ENCODE data around the gene OSBPL2. TPM values are rescaled to one million over a fixed set of nuclear protein-coding genes. Genes with fewer than 3 reads are reported as not detected.

Gene OSBPL2
- total RNA-seq, 1 experiment from 2014 or later: 41.4 TPM

DNA sequence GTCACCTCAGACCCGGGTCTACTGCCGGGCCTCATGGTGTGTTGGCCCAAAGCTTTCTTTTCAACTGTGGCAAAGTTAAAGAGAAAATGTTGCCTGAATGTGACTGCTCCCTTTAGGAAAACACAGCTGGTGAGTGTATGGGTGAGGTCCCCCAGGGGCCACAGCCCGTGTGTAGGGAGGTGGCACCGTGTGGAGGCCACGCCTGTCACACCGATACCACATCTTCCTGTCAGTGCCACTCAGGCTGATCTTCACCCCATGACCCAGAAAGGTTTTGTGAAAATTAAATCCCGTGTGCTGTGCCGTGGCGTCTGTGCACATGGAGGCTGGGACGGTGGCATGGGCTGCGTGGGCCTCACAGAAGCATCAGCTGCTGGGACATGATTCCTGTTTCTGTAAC lies 53.8 kb downstream of the OSBPL2 start:
- Histone ChIP-seq H3K9me3 (ENCODE audit: control insufficient read depth, insufficient read depth, low read depth, low read length) (no peaks in the 10 kb centered on the region), H3K27ac (ENCODE audit: low read length) (no peak overlapping the region), H3K4me3 (ENCODE audit: low read depth in 2 of 2, low read length in 2 of 2) (no peak overlapping the region), H3K36me3 (ENCODE audit: control insufficient read depth, insufficient read depth, low read length) (peaks cover 3% of the 10 kb centered on the region; the same call in 1 of the 2 replicates), H3K27me3 (ENCODE audit: control insufficient read depth, insufficient read depth, low read length) (no peaks in the 10 kb centered on the region), H3K4me1 (ENCODE audit: control insufficient read depth, insufficient read depth, low read length) (no peaks in the 10 kb centered on the region)
- BruUV-seq (replicated peaks): no TSS peak
- intact Hi-C loops (cut with micrococcal nuclease; ENCODE audit: unreplicated experiment) (no loop called here), in situ Hi-C loops (cut with HindIII; ENCODE audit: low pct_unique_long_range_greater_than_20kb, low sequenced_read_pairs) (no loop called here)
- CTCF ChIA-PET: no interaction called here
- POLR2A ChIA-PET: interaction anchor here (0.6 kb wide), 1 partner anchor 77 kb away, joined by 3 read pairs; no protein-coding TSS in a partner anchor
- no peak for ATAC-seq
- TF ChIP-seq POLR2AphosphoS5 (IDR thresholded peaks at IDR 0.05; ENCODE audit: low read depth, low read length): no peak
- no peak for TF ChIP-seq SIN3A (IDR thresholded peaks at IDR 0.05; ENCODE audit: borderline replicate concordance, insufficient read depth, low read depth, low read length)
- TF ChIP-seq, protein P1, sequence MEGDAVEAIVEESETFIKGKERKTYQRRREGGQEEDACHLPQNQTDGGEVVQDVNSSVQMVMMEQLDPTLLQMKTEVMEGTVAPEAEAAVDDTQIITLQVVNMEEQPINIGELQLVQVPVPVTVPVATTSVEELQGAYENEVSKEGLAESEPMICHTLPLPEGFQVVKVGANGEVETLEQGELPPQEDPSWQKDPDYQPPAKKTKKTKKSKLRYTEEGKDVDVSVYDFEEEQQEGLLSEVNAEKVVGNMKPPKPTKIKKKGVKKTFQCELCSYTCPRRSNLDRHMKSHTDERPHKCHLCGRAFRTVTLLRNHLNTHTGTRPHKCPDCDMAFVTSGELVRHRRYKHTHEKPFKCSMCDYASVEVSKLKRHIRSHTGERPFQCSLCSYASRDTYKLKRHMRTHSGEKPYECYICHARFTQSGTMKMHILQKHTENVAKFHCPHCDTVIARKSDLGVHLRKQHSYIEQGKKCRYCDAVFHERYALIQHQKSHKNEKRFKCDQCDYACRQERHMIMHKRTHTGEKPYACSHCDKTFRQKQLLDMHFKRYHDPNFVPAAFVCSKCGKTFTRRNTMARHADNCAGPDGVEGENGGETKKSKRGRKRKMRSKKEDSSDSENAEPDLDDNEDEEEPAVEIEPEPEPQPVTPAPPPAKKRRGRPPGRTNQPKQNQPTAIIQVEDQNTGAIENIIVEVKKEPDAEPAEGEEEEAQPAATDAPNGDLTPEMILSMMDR (IDR thresholded peaks at IDR 0.05): no peak
- TF ChIP-seq TCF7L2 (IDR thresholded peaks at IDR 0.05; ENCODE audit: low read depth, low read length): no peak
- TF ChIP-seq, protein P2, sequence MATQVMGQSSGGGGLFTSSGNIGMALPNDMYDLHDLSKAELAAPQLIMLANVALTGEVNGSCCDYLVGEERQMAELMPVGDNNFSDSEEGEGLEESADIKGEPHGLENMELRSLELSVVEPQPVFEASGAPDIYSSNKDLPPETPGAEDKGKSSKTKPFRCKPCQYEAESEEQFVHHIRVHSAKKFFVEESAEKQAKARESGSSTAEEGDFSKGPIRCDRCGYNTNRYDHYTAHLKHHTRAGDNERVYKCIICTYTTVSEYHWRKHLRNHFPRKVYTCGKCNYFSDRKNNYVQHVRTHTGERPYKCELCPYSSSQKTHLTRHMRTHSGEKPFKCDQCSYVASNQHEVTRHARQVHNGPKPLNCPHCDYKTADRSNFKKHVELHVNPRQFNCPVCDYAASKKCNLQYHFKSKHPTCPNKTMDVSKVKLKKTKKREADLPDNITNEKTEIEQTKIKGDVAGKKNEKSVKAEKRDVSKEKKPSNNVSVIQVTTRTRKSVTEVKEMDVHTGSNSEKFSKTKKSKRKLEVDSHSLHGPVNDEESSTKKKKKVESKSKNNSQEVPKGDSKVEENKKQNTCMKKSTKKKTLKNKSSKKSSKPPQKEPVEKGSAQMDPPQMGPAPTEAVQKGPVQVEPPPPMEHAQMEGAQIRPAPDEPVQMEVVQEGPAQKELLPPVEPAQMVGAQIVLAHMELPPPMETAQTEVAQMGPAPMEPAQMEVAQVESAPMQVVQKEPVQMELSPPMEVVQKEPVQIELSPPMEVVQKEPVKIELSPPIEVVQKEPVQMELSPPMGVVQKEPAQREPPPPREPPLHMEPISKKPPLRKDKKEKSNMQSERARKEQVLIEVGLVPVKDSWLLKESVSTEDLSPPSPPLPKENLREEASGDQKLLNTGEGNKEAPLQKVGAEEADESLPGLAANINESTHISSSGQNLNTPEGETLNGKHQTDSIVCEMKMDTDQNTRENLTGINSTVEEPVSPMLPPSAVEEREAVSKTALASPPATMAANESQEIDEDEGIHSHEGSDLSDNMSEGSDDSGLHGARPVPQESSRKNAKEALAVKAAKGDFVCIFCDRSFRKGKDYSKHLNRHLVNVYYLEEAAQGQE (IDR thresholded peaks at IDR 0.05; ENCODE audit: insufficient read depth in 1 of 2, low read depth in 2 of 2, low read length in 1 of 2): no peak
- DNase-seq (ENCODE audit: low read depth, low spot score): no peak

DNA sequence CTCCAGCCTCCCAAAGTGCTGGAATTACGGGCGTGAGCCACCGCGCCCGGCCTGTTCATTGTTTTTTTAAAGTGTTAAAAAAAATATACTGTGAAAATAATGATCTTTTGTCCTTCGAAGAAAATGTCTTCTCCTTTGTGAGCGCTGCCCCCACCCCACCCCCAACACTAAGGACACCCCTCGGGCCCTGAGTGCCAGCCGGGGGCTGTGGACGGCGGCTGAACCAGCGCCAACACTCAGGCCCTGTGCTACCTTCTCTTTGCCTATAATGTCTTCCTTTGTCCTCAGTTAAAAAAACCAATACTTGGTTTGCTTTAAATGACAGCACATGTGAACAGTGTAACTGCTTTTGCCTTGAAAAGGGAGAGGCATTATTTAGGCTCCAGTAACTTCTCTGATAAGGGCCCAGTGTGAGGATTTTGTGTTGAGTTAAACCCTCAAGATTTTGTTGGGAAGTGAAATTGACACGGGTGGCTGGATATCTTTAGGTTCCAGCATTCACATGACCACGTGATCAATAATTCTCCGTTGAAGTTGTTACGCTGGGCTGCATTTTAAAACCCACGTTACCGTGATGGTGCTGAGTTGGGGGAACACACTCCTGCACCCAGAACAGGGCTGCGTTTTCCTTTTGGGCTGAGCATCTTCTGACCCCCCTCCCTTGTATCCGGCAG lies 54.9 kb downstream of the OSBPL2 start:
- POLR2A ChIA-PET: no interaction called here
- in situ Hi-C loops (cut with HindIII; ENCODE audit: low pct_unique_long_range_greater_than_20kb, low sequenced_read_pairs): no loop called here
- CTCF ChIA-PET: no interaction called here

More for the DNA sequence above, 54.9 kb downstream of the OSBPL2 start:
- no peak overlapping the region for H3K27ac ChIP-seq (ENCODE audit: low read length)
- no TSS peak for BruUV-seq (replicated peaks)
- ATAC-seq: no peak
- TF ChIP-seq POLR2AphosphoS5 (IDR thresholded peaks at IDR 0.05; ENCODE audit: low read depth, low read length) (no peak), TCF7L2 (IDR thresholded peaks at IDR 0.05; ENCODE audit: low read depth, low read length) (no peak), SIN3A (IDR thresholded peaks at IDR 0.05; ENCODE audit: borderline replicate concordance, insufficient read depth, low read depth, low read length) (no peak)
- TF ChIP-seq, protein P1 (IDR thresholded peaks at IDR 0.05): no peak
- TF ChIP-seq, protein P2 (IDR thresholded peaks at IDR 0.05; ENCODE audit: insufficient read depth in 1 of 2, low read depth in 2 of 2, low read length in 1 of 2): no peak
- H3K4me3 ChIP-seq (ENCODE audit: low read depth in 2 of 2, low read length in 2 of 2): no peak overlapping the region
- H3K27me3 ChIP-seq (ENCODE audit: control insufficient read depth, insufficient read depth, low read length): no peaks in the 10 kb centered on the region
- H3K36me3 ChIP-seq (ENCODE audit: control insufficient read depth, insufficient read depth, low read length): peaks cover 3% of the 10 kb centered on the region; the same call in 1 of the 2 replicates
- no peak for DNase-seq (ENCODE audit: low read depth, low spot score)
- H3K9me3 ChIP-seq (ENCODE audit: control insufficient read depth, insufficient read depth, low read depth, low read length): no peaks in the 10 kb centered on the region
- intact Hi-C loops (cut with micrococcal nuclease; ENCODE audit: unreplicated experiment): no loop called here
- no peaks in the 10 kb centered on the region for H3K4me1 ChIP-seq (ENCODE audit: control insufficient read depth, insufficient read depth, low read length)
